Measurements from ENCODE around the gene TNNC2. TPM values are rescaled to one million over a fixed set of nuclear protein-coding genes. Genes with fewer than 3 reads are reported as not detected.

Gene TNNC2
- polyA plus RNA-seq, 4 donors = 0.32 to 1.4 (median 0.98) TPM

DNA sequence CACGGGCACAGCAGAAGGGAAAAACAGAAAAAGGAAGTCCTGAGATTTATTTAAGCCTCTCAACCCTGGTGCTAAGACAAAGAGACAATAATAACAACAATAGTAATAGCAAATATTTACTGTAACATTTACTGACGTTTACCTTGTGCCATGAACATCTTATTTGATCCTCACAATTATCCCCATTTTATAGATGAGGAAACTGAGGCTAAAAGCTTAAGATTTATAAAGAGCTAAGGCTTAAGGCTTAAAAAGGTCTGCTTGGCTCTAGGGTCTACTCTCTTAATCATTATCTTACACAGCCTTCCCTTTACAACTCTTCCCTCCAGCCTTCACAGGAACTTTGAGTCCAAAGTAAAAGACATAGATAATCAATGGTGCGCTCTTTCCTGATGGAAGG is 38.8 kb downstream of the TNNC2 start:
- no peak for DNase-seq (ENCODE audit: low read depth in 4 of 4, low spot score in 2 of 4)

DNA sequence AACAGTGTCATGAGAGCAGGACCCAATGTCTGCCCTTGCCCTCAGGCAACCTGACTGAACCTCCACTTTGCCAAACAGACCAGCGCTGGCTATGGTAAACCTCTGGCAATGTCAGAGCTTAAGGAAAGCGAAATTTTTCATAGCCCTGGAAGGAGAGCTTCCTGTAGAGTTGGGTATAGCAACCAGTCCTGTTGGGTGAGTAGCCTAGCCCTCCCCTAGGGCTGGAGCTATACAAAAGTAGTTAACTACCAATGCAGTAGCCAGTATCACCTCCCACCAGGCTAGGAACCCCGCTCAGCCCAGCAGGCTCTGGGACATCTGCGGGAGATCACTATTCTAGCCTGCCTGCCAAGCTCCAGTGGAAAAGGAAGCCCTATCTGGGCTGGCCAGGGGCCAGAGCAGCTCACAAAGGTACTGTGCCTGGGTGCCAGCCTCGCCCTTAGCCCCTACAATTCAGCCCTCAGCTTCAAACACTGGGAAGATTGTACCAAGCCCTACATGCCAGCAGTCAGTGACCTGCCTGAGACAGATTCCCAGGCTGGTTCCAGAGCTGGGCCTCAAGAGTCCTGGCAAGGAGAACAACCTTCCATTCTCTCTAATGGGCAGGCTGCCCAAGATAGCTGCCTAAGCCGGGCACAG is 43.3 kb downstream of the TNNC2 start:
- DNase-seq (ENCODE audit: low read depth in 4 of 4, low spot score in 2 of 4) = no peak

- no peak for DNase-seq (ENCODE audit: low read depth in 4 of 4, low spot score in 2 of 4)
Observed at GRCh38 chr20:45782890-45783289, 44.2 kb downstream of the TNNC2 start.

DNA sequence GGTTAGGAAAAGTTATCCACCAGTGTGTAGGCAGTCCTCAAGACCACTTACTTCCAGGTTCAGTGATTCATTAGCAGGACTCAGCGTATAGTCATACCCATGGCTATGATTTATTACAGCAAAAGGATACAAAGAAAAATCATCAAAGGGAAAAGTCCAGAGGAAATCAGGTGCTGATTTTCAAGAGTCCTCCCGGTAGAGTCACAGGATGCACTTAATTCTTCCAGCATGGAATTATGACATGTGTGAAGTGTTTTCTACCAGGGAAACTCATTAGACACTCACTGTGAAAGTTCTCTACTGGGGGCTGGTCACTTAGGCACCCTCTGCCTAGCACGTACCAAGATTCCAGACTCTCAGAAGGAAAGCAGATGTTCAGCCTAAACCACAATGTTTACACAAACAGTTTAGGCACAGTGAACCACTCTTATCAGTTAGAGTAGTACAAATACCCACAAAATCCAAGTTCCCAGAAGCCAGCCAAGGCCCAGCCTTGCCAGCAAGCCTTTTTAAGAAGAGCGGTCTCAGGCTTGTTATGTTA is 45.7 kb downstream of the TNNC2 start:
- no peak for DNase-seq (ENCODE audit: low read depth in 4 of 4, low spot score in 2 of 4)

GRCh38 chr20:45780159-45780558 is 47.0 kb downstream of the TNNC2 start:
- no peak for DNase-seq (ENCODE audit: low read depth in 4 of 4, low spot score in 2 of 4)

DNA sequence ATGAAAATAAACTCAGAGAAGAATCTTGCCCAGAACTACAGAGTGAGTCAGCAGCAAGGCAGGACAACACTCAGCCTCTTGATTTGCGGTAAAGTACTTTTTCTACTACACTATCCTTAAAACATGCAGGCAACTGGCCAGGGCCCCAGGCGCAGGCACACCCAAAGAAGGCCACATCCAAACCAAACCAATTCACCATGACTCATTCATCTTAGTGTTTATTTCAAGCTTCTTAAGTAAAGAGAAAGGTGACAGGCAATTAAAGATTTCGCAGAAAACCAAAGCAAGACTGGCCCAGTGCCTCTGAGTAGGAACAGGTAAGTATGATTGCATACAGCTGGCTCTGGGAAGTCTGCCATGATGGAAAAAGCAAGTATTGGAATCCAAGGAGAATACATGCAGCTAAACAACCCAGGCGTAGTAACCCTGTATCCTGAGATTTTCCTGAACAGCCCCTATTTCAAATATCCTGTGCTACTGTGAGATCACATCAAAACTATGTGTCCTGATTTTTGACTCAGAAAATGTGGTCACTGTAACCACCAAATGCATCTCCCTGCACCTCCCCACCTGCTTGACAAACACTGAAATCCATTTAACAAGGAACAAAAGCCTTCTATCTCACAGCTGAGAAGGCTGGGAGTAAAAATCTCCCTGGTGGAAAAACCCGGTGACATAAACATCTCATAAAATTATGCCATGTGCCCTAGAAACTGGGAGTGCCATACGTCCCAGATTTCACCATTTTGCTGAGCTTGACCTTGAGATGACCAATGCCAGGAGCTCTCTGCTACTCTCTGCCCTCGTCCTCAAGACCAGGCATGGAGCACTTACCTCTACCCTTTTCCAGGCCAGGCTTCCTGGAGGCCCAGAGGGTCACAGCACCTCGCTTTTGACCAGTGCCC is 47.8 kb downstream of the TNNC2 start:
- DNase-seq (ENCODE audit: low read depth in 4 of 4, low spot score in 2 of 4) = no peak

GRCh38 chr20:45776931-45777330 is 50.2 kb downstream of the TNNC2 start:
- no peak for DNase-seq (ENCODE audit: low read depth in 4 of 4, low spot score in 2 of 4)

- no peak for DNase-seq (ENCODE audit: low read depth in 4 of 4, low spot score in 2 of 4)
Observed at GRCh38 chr20:45775411-45775810, 51.7 kb downstream of the TNNC2 start.

DNA sequence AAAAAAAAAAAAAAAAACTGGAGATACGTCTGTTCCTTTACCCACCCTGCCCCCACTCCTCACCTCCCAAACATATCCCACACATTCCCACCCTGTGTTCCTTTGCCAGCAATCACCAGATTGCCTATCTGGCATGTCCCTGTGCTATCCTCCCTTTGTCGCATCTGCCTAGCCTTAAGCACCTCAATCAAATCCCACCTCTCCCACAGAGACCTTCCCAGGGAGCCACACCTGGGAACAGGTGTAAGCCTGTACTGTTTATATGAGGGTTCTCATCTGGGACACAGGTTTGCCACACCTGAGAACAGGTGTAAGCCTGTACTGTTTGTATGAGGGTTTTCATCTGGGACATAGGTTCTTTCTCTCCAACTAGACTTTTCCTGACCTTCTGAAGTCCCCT is 52.2 kb downstream of the TNNC2 start:
- no peak for DNase-seq (ENCODE audit: low read depth in 4 of 4, low spot score in 2 of 4)

Other genes starting within 250 kb of the TNNC2 start
- gene WFDC8, start 248.0 kb downstream of the TNNC2 start, polyA plus RNA-seq (ENCODE audit: insufficient read length in 4 of 4) = under 1 TPM in 1 of 4 donors, not detected in 3; 0.27 TPM
- gene WFDC10A, start 197.6 kb downstream of the TNNC2 start, polyA plus RNA-seq (ENCODE audit: insufficient read length in 4 of 4) = not detected
- gene WFDC9, start 196.0 kb downstream of the TNNC2 start, polyA plus RNA-seq (ENCODE audit: insufficient read length in 4 of 4) = not detected
- under 1 TPM in 1 of 4 donors, not detected in 3; 0.27 TPM for gene WFDC11, start 157.1 kb downstream of the TNNC2 start, polyA plus RNA-seq (ENCODE audit: insufficient read length in 4 of 4)
- gene WFDC13, start 125.3 kb downstream of the TNNC2 start, polyA plus RNA-seq (ENCODE audit: insufficient read length in 4 of 4) = not detected
- gene WFDC10B, start 122.3 kb downstream of the TNNC2 start, polyA plus RNA-seq (ENCODE audit: insufficient read length in 4 of 4) = not detected
- not detected for gene SPINT4, start 105.0 kb downstream of the TNNC2 start, polyA plus RNA-seq (ENCODE audit: insufficient read length in 4 of 4)
- 1 to 10 TPM; 1.0 to 2.2 (median 1.7) TPM for gene WFDC3, start 35.4 kb downstream of the TNNC2 start, polyA plus RNA-seq (ENCODE audit: insufficient read length in 4 of 4)
- gene DNTTIP1, start 35.4 kb downstream of the TNNC2 start, polyA plus RNA-seq (ENCODE audit: insufficient read length in 4 of 4) = 10 to 100 TPM; 34.9 to 46.2 (median 39.1) TPM
- gene UBE2C, start 14.7 kb downstream of the TNNC2 start, polyA plus RNA-seq (ENCODE audit: insufficient read length in 4 of 4) = 10 to 100 TPM; 56.3 to 76.9 (median 67.4) TPM
- gene SNX21, start 6.5 kb upstream of the TNNC2 start, polyA plus RNA-seq (ENCODE audit: insufficient read length in 4 of 4) = 10 to 100 TPM; 11.3 to 22.4 (median 17.5) TPM
- gene ACOT8, start 30.1 kb upstream of the TNNC2 start, polyA plus RNA-seq (ENCODE audit: insufficient read length in 4 of 4) = 10 to 100 TPM; 20.9 to 32.3 (median 26.7) TPM
- 1 to 10 TPM; 5.4 to 5.7 (median 5.6) TPM for gene ZSWIM3, start 30.3 kb upstream of the TNNC2 start, polyA plus RNA-seq (ENCODE audit: insufficient read length in 4 of 4)
- gene ZSWIM1, start 53.9 kb upstream of the TNNC2 start, polyA plus RNA-seq (ENCODE audit: insufficient read length in 4 of 4) = 10 to 100 TPM; 13.3 to 18.5 (median 15.7) TPM
- gene SPATA25, start 60.3 kb upstream of the TNNC2 start, polyA plus RNA-seq (ENCODE audit: insufficient read length in 4 of 4) = 1 to 10 TPM; 2.6 to 7.4 (median 4.8) TPM
- 10 to 100 TPM in 2 of 4 donors, 1 to 10 TPM in 2; 4.2 to 11.2 (median 9.3) TPM for gene NEURL2, start 63.9 kb upstream of the TNNC2 start, polyA plus RNA-seq (ENCODE audit: insufficient read length in 4 of 4)
- gene CTSA, start 64.0 kb upstream of the TNNC2 start, polyA plus RNA-seq (ENCODE audit: insufficient read length in 4 of 4) = 100 to 1,000 TPM; 112 to 176 (median 131) TPM
- 100 to 1,000 TPM; 122 to 170 (median 131) TPM for gene PLTP, start 84.8 kb upstream of the TNNC2 start, polyA plus RNA-seq (ENCODE audit: insufficient read length in 4 of 4)
- gene PCIF1, start 107.4 kb upstream of the TNNC2 start, polyA plus RNA-seq (ENCODE audit: insufficient read length in 4 of 4) = 10 to 100 TPM; 43.3 to 57.8 (median 50.8) TPM
- 10 to 100 TPM; 10.7 to 21.1 (median 14.2) TPM for gene ZNF335, start 144.9 kb upstream of the TNNC2 start, polyA plus RNA-seq (ENCODE audit: insufficient read length in 4 of 4)
- gene MMP9, start 181.6 kb upstream of the TNNC2 start, polyA plus RNA-seq (ENCODE audit: insufficient read length in 4 of 4) = under 1 TPM; 0.35 to 0.68 (median 0.43) TPM
- gene SLC12A5, start 201.9 kb upstream of the TNNC2 start, polyA plus RNA-seq (ENCODE audit: insufficient read length in 4 of 4) = 1 to 10 TPM; 1.5 to 3.2 (median 1.7) TPM

Measured in left renal cortex interstitium (tissue), 4 donors.